ENCODE data around the gene CDHR5. TPM values are rescaled to one million over a fixed set of nuclear protein-coding genes. Genes with fewer than 3 reads are reported as not detected.

Gene CDHR5
- total RNA-seq, 1 donor from 2014 or later, result not detected

DNA sequence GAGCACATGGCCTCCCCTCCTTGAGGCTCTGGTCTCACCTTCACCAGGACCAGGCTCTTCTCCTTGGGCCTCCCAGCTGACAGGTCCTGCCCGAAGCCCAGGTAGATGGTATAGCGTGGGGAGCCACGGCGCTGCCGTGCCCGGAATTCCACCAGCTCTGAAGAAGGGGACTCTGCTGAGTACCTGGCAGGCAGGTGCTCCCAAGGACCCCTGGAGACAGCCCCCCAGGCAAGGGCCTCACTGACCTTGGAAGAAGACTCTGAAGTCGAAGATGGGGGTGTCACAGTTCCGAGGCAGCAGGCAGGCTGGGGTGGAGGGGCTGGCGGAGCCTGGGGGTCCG lies 11.8 kb downstream of the CDHR5 start:
- intact Hi-C loops (cut with DNase I), result no loop called here
- DNase-seq, result no peak
- peaks cover 34% of the 10 kb centered on the region for H3K4me1 ChIP-seq

DNA sequence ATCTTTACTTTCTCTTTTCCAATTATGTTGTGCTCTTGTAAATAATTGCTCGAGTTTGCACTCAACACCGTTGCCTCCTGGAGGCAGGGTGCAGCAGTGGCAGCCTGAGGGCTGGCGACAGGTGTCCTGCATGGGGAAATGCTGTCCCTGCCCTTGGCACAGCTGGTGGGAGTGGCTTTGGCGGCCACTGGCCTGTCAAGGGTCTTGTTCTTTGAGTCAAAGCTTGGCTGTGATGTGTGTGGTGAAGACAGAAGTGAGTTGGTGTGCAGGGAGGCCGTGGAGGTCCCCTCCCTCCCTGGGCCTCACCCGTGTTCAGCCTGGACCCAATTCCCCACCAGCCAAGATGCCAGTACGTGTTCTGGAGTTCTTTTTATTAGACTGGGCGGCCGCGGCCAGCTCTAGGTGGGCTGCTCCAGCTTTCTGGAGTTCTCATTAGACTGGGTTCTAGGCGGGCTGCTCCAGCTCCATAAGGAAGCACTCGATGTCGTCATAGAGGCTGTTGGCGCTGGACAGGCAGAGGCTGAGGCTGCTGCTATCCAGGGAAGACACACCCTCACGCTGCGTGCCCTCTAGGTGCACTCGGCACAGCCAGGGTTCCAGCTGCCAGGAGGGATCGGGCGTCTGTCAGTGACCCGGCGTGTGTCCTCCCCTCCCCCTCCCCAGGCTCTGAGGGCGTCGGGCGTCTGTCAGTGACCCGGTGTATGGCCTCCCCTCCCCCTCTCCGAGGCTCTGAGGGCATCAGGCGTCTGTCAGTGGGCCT lies 12.4 kb downstream of the CDHR5 start:
- ATAC-seq (no peak), DNase-seq (no peak)
- Histone ChIP-seq H3K9me3 (no peaks in the 10 kb centered on the region), H3K27ac (no peak overlapping the region), H3K4me3 (no peak overlapping the region), H3K27me3 (ENCODE audit: low read depth) (no peaks in the 10 kb centered on the region), H3K4me1 (peaks cover 34% of the 10 kb centered on the region), H3K36me3 (peaks cover 78% of the 10 kb centered on the region)
- TF ChIP-seq, protein P1, sequence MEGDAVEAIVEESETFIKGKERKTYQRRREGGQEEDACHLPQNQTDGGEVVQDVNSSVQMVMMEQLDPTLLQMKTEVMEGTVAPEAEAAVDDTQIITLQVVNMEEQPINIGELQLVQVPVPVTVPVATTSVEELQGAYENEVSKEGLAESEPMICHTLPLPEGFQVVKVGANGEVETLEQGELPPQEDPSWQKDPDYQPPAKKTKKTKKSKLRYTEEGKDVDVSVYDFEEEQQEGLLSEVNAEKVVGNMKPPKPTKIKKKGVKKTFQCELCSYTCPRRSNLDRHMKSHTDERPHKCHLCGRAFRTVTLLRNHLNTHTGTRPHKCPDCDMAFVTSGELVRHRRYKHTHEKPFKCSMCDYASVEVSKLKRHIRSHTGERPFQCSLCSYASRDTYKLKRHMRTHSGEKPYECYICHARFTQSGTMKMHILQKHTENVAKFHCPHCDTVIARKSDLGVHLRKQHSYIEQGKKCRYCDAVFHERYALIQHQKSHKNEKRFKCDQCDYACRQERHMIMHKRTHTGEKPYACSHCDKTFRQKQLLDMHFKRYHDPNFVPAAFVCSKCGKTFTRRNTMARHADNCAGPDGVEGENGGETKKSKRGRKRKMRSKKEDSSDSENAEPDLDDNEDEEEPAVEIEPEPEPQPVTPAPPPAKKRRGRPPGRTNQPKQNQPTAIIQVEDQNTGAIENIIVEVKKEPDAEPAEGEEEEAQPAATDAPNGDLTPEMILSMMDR (IDR thresholded peaks at IDR 0.05), result no peak
- intact Hi-C loops (cut with DNase I), result no loop called here

More for the DNA sequence above, 11.8 kb downstream of the CDHR5 start:
- Histone ChIP-seq H3K36me3 (peaks cover 73% of the 10 kb centered on the region), H3K27ac (peak overlapping the region; percentile 56), H3K27me3 (ENCODE audit: low read depth) (no peaks in the 10 kb centered on the region), H3K9me3 (no peaks in the 10 kb centered on the region), H3K4me3 (no peak overlapping the region)
- TF ChIP-seq, protein P1 (IDR thresholded peaks at IDR 0.05), result no peak
- ATAC-seq, result no peak

DNA sequence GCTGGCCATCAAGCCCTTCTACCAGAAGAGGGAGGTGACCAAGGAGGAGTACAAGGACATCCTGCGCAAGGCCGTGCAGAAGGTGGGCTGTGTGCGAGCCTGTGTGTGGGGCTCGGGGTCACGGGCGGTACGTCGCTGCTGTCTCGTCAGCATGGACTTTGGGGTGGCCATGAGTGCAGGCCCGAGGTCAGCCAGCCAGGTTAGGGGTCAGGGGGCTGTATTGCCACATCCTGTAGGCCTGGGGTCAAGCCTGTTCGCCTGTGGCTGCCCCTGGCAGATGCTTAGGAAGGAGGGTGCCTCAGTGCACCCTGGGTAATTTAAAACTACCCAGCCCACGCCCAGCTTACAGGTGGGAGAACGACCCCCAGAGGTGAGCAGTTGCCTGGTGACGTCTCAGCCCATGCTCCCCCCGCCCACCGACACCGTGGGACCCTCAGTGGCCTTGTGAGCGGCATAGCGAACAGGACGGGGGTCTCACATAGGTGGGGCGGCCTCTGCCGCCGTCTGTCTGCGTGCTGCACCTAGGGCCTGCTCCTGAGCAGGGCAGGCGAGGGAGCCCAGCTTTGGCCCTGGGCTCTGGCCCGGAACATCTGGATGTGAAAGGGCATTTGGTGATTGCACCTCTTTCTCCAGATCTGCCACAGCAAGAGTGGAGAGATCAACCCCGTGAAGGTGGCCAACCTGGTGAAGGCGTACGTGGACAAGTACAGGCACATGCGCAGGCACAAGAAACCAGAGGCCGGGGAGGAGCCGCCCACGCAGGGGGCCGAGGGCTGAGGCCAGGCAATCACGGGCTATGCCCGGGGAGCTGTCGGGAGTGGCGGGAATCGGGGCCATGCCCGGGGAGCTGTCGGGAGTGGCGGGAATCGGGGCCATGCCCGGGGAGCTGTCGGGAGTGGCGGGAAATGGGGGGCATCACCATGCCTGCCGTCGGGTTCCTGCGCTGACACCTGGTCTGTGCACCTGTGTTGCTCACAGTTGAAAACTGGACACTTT lies 13.5 kb downstream of the CDHR5 start:
- ATAC-seq (no peak), DNase-seq (no peak)
- Histone ChIP-seq H3K9me3 (no peaks in the 10 kb centered on the region), H3K27me3 (ENCODE audit: low read depth) (no peaks in the 10 kb centered on the region), H3K4me1 (peaks cover 26% of the 10 kb centered on the region), H3K4me3 (no peak overlapping the region), H3K36me3 (peaks cover 89% of the 10 kb centered on the region), H3K27ac (no peak overlapping the region)
- TF ChIP-seq, protein P1 (IDR thresholded peaks at IDR 0.05), result no peak
- intact Hi-C loops (cut with DNase I), result no loop called here

DNA sequence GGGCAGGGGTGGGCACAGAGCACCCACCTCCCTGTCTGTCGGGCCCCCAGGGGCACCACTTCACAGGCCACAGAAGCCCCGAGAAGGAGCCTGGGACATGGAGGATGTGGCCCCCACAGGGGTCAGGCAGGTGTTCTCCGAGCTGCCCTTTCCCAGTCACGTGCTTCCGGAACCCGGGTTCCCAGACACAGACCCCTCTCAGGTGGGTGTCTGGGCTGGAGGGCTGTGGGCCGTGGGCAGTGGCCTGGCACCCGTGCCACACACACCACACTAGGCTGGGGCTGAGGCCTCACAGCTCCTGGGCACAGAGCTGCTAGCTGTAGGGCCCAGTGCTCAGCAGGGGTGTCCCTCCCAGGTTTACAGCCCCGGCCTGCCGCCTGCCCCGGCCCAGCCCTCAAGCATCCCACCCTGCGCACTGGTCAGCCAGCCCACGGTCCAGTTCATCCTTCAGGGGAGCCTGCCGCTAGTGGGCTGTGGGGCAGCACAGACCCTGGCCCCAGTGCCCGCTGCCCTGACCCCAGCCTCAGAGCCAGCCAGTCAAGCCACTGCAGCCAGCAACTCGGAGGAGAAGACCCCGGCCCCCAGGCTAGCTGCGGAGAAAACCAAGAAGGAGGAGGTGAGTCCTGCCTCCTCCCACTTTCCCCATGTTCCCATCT lies 14.5 kb downstream of the CDHR5 start:
- Histone ChIP-seq H3K4me1 (peaks cover 23% of the 10 kb centered on the region), H3K9me3 (no peaks in the 10 kb centered on the region), H3K27me3 (ENCODE audit: low read depth) (no peaks in the 10 kb centered on the region), H3K4me3 (no peak overlapping the region), H3K27ac (no peak overlapping the region), H3K36me3 (peaks cover 98% of the 10 kb centered on the region)
- intact Hi-C loops (cut with DNase I), result no loop called here
- TF ChIP-seq, protein P1 (IDR thresholded peaks at IDR 0.05), result no peak
- DNase-seq, result no peak
- no peak for ATAC-seq

DNA sequence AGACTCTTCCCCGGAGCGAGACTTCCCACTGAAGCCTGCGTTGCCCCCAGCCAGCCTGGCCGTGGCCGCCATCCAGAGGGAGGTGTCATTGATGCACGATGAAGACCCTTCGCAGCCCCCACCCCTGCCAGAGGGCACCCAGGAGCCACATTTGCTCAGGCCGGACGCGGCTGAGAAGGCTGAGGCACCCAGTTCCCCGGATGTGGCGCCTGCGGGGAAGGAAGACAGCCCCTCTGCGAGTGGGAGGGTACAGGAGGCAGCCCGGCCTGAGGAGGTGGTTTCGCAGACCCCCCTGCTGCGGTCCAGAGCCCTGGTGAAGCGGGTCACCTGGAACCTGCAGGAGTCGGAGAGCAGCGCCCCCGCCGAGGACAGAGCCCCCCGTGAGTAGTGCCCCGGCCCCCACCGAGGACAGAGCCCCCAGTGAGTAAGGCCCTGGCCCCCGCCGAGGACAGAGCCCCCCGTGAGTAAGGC lies 15.4 kb downstream of the CDHR5 start:
- TF ChIP-seq, protein P1 (IDR thresholded peaks at IDR 0.05), result no peak
- no peak for DNase-seq
- intact Hi-C loops (cut with DNase I), result no loop called here
- ATAC-seq, result no peak
- Histone ChIP-seq H3K4me1 (peaks cover 14% of the 10 kb centered on the region), H3K27me3 (ENCODE audit: low read depth) (no peaks in the 10 kb centered on the region), H3K4me3 (no peak overlapping the region), H3K27ac (no peak overlapping the region), H3K9me3 (no peaks in the 10 kb centered on the region), H3K36me3 (peaks cover 98% of the 10 kb centered on the region)
